GM18868 (cell line): ENCODE measurements around the gene SSNA1.
A peak's percentile ranks its signal among the peaks of the same experiment; 100 is the strongest.

ENCODE experiments used
- ATAC-seq: cut with Tn5 transposase; IDR thresholded peaks from one replicate; pipeline ENCODE4 v1.9.1; 2021; ENCODE audit warnings: mild to moderate bottlenecking, moderate library complexity; ENCODE audit not compliant: unreplicated experiment

Gene SSNA1, protein sequence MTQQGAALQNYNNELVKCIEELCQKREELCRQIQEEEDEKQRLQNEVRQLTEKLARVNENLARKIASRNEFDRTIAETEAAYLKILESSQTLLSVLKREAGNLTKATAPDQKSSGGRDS

DNA sequence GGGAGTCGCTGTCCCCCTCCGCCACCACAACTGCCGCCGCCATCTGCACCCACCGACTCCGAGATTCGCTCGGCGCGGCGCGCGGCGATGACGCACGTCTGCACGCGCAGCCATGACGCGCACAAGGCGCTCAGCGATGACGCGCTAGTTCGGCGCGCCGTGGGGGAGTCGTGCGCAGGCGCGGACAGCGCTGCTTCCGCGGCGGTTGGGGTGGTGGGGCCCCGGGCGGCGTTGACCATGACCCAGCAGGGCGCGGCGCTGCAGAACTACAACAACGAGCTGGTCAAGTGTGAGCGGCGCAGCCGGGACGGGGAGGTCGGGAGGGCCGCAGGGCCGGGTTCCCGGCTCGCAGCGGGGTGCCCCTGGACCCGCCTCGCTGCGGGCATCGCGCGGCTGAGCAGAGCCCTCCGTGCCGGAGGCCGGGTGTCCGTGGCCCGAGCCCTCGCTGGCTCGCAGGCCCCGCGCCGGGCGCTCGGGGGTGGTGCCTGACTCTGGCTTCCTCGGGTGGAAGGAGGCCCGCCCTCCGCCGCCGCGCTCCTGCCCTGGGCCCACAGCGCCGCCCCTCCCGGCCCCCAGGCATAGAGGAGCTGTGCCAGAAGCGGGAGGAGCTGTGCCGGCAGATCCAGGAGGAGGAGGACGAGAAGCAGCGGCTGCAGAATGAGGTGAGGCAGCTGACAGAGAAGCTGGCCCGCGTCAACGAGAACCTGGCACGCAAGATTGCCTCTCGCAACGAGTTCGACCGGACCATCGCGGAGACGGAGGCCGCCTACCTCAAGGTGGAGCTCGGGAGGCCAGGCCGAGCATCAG lies at the start of gene SSNA1, which contains the start of gene ANAPC2:
Gene SSNA1 (plus strand): TSS at position 187 of the 807 bp plus-strand sequence. CDS start 51 bp downstream, at position 238.
Gene ANAPC2 (minus strand): TSS at position 71 of the 807 bp plus-strand sequence. CDS start 28 bp downstream, at position 43.
- ATAC-seq = peak; percentile 79

DNA sequence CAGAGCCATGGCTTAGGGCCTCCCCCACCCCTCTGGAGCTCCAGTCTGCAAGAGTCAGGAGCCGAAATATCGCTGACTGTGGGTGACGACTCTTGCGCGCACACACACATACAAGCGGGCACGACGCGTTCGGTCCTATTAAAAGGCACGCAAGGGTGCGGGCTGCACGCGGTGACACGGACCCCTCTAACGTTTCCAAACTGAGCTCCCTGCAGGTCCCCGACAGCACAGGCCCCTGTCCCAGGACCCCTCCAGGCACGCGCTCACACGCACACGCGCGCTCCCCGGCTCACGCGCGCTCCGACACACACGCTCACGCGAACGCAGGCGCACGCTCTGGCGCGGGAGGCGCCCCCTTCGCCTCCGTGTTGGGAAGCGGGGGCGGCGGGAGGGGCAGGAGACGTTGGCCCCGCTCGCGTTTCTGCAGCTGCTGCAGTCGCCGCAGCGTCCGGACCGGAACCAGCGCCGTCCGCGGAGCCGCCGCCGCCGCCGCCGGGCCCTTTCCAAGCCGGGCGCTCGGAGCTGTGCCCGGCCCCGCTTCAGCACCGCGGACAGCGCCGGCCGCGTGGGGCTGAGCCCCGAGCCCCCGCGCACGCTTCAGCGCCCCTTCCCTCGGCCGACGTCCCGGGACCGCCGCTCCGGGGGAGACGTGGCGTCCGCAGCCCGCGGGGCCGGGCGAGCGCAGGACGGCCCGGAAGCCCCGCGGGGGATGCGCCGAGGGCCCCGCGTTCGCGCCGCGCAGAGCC lies 49.6 kb upstream of the SSNA1 start, which contains the start of gene GRIN1:
Gene GRIN1 (plus strand): TSS at position 433 of the 746 bp plus-strand sequence. CDS start 333 bp downstream, outside the sequence.
- no peak for ATAC-seq

DNA sequence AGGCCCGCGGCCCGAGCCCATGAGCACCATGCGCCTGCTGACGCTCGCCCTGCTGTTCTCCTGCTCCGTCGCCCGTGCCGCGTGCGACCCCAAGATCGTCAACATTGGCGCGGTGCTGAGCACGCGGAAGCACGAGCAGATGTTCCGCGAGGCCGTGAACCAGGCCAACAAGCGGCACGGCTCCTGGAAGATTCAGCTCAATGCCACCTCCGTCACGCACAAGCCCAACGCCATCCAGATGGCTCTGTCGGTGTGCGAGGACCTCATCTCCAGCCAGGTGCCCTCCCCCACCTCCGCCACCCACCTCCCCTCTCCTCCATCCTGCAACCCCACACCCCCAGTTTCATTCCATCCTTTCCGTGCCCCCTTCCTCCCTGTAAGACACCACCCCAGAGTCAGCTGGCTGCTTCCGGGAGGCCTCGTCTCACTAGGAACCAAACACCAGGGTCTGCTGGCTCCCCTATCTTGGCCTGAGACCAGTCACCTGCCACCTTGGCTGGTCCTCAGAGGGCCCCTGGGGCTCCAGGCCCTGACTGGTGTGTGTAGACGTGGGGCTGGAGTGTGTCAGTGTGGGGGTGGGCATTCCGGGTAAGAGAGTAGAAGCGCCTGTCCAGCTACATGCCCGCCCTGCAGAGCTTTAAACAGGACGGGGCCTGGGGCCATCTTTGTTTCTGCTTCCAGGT lies 48.9 kb upstream of the SSNA1 start:
- no peak for ATAC-seq

DNA sequence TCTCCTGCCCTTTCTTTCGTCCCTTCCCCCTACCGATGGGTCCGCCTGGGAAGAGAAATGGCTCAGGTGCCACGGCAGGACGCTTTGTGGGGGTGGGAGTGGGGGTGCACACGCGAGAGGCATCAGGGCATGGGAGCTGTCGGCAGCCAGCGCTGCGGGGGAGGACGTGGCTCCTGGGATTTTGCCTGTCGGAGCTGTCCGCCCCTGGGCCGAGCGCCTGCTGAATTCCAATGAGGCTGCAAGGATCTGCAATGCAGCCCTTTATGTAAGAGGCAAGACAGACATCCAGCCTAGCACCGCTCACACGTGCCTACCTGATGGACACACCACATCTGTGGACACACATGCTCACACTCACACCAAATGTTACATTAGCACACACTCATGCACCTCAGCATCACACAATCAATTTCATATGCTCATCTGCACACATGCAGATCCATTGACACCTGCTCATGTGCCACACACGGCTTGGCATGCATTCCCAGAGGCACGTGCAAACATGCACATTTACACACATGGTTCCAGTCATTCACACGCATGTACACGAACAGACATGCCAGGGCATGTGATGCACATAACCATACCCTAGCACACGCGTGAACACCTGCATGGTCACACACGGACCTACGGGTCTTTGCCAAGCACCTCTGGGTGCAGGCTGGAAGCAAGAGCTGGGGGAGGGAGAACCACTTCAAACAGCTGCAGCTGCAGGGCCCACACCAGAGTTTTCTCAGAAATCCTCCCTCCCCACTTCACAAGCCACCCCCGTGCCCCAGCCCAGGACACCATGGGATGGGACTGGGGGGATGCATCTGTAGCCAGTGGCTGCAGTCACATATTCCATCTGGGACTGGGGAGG lies 48.1 kb upstream of the SSNA1 start:
- no peak for ATAC-seq

DNA sequence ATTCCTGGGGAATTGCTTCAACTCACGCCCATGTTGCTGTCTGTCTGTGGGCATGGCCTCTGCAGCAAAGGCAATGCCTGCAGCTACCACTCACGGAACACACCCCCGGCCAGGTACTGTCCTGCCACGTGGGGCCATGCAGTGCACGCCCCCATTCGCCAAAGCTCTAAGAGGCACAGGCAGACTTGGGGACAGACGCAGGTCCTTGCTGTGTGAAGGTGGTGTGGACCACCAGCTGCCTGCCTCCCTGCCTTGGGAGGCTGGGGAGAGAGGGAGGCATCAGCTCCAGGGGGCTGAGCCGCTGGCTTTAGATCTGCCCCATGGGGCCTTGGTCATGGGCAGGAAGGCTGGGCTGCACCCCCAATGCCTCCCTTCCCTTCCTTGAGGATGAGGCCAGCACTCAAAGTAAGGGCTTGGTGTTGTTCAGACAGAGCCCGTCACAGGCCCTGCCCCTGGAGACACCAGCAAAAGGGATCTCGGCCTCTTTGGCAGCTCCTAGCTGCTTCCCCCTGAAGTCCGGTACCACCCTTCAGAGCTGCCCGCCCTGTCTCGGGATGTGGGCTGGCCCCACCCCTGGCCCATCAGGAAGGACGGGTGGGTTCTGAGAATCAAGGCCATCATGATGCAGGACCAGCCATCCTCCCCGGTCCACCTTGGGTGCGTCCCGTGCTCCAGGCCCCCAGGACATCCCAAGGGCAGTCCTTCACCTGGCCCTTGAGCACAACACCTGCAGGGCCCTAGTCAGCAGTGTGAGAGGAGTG lies 47.2 kb upstream of the SSNA1 start:
- ATAC-seq = no peak

DNA sequence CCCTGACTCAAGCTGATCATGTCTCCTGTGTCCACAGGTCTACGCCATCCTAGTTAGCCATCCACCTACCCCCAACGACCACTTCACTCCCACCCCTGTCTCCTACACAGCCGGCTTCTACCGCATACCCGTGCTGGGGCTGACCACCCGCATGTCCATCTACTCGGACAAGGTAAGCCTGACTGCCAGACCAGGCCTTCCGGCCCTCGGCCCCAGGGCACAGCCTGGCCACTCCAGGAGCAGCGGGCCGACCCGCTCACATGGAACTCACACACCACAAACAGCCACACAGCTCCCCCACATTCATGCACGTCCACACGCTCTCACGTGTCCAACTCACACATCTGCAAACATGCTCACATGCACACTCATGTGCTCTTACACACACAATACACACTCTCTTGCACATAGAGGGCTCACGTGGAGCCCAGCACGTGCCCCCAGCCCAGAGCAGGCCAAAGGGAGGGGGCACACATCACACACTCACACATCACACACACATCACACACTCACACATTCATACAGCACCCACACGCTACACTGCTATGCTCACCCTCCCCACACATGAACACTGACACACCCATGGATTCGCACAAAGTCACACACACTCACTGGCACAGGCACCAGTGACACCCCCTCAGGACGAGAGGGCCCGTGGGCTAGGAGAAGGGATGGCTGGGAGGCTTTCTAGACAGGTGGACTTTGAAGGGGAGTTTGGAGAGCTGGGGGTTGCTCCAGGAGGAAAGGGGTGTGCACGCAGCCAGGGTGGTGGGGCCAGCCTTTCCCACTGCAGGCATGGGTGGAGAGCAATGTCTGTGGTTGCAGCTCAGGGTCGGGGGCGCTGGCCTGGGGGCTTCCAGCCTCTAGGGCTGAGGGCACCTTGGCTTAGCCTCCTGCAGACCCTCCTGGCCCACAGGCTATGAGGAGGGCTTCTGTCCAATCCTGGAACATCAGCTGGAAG lies 46.2 kb upstream of the SSNA1 start:
- no peak for ATAC-seq

DNA sequence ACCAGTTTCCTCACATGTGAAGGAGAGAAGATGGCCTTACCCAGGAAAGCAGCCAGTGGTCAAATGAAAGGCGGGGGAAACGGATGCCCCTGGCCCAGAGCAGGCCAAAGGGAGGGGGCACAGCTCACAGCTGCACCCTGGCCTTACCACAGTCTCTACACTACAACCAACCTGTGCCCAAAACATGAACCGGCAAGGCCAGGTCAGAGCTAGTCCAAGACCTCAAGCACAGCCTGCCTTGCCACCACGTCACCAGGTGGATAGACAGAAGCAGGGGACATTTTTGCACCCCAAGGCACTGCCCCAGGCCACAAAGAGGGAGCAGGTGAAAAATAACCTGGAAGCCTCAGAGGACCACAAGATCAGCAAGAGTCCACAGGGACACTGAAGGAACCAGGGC lies 45.0 kb upstream of the SSNA1 start:
- ATAC-seq = no peak

DNA sequence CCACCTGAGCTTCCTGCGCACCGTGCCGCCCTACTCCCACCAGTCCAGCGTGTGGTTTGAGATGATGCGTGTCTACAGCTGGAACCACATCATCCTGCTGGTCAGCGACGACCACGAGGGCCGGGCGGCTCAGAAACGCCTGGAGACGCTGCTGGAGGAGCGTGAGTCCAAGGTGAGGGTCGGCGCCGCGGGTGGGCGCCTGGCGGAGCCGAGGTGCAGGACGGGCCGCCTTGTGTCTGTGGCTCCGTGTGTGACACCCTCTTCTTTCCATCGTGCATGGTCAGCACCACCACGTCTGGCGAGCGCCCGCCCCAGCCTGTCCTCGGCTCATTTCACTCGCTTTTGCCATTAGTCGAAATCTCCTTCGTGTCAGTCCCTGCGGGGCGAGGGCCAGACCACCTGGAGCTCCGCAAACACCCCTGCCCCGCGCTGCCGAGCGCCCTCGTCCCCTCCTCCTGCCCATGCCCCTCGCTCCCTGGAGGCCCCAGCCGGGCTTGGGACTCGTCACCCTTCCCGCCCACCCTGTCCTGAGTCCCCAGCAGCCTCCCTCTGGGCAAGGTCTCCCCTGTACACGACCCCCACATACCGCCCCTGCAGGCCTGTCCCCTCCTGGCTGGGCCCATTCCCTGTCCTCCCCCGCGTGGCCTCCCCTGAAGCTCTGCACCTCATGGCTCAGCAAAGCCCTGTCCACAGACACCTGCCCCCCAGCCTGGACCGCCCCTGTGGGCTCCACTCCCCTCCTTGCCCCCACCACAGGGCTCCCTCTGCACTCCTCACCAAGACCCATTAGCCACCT lies 42.5 kb upstream of the SSNA1 start:
- no peak for ATAC-seq

DNA sequence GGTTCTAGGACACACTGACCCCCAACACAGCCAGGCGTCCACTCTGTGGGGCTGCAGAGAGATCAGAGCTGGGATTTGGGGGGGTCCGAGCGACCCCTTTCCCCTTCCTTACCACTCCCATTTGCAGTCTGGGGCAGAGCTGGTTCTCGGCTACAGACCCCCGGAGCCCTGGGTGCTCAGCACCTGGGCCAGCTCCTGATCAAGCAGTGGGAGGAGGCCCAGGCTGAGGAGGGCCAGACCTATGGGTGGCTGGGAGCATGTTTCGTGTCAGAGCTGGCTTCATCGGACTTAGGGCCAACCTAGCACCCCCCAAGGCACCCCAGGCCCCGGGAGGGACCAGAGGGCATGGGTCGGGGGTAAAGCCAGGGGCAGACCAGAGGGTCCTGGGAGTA lies 42.0 kb upstream of the SSNA1 start:
- ATAC-seq = no peak

DNA sequence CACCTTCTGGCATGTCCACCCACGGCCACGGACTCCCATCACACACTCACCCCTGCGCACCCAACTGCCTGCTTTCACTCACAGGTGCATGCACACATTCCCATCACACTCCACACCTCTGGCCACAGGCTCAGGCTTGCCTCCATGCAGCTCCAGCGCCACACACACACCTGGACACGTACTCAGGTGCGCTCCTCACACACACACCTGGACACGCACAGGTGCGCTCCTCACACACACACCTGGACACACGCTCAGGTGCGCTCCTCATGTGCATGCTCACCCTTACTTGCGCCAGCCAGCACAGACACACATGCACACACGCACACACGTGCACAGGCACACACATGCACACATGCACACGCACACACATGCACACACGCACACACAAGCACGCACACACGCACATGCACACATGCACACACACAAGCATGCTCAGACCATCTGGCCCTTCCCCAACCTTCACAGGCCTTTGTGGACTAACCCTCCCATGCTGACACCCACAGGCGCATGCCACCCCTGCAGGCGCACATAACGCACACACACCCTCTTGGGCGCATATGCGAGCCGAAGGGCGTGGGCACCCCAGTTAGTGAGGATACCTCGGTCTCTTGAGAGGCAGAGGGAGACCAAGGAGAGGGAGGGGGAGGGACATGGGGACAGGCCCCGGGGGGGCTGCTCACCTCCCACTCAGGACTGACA lies 41.2 kb upstream of the SSNA1 start:
- no peak for ATAC-seq

DNA sequence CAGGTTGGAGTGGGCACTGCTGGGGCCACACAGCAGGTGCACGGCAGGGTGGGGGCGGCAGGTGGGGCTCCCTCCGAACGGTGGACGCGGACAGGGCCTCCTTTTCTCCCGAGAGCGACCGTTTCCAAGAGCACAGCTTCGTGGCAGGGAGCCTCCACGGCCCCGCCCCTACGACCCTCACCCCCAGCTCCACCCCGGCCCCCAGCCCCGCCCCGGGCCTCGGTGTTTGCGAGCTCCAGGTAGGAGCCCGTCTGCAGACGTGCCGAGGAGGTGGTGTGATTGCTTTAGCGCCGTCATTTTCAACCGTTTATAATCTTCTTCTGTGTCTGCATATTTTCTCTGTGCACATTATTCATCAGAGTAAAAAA lies 40.7 kb upstream of the SSNA1 start:
- no peak for ATAC-seq

DNA sequence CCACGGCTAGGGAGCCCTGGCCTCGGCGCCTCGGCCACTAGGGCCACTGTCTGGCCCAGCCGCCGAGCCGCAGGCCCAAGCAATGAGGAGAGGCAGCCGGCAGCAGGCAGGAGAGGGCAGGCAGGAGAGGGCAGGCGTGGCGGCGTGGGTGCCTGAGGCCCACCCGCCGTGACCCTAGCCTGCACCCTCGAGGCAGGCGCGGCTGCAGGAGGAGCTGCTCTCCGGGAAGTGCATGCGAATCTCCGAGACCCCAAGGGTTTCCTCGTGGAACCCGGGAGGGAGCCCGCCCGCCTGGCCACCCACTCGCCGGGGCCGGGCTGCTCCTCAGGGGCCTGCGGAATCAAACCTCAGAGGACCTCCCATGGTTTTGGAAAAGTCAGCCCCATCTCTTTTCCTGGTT lies 40.2 kb upstream of the SSNA1 start:
- ATAC-seq = no peak

DNA sequence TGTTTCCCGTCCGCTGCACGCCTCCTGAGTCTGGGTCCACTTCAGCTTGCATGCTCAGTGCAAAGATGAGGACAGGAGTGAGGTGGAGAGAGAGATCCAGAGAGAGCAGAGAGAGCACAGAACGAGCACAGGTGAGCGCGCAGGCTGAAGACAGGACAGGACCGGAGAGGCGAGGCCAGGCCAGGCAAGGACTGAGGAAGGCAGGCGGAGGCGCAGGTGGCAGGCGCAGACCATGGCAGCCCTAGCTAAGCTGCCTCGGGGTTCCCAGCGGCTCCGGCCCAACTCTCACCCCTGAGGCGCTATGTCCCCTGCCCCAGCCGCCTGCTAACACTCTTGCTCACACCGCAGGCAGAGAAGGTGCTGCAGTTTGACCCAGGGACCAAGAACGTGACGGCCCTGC lies 39.8 kb upstream of the SSNA1 start:
- no peak for ATAC-seq

DNA sequence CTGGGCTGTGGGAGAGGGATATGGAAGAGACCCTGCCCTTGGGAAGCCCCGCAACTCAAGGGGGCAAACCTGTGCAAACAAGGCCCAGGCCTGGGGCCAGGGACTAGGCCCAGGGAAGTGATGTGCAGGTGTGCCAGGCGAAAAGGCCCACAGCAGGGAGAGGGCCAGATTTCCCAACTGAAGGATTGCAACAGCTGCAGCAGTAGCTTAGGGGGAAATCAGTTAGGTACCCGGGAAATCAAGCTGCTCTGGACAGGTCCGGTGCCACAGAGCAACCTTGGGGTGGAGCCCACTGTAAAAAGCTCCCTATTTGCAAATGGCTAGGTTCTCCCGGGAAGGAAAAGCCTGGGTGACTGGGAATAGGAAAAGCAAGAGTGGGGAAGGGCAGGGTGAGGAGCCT lies 39.1 kb upstream of the SSNA1 start:
- no peak for ATAC-seq

DNA sequence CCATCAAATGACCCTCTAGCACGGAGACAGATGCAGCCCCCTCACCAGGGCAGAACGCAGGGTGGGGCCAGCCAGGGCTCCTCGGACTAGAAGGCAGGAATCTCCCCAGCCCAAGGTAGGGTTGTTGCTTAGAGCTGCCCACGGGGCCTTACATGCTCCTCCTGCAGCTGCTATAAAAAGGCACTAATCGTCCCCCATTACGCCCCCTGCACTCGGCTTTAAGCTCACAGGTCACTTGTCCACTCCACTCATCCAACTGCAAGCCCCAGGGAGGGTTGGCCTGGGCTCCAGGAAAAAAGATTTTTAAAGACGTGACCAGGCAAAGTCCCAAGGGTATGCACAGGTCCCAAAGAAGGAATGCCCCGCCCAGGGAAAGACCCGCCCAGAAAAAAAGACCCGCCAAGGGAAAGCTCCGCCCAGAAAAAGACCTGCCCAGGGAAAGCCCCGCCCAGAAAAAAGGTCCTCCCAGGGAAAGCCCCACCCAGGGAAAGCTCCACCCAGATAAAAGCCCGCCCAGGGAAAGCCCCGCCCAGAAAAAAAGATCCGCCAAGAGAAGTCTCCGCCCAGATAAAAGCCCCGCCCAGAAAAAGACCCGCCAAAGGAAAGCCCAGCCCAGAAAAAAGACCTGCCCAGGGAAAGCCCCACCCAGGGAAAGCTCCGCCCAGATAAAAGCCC lies 38.4 kb upstream of the SSNA1 start:
- ATAC-seq = peak; percentile 19
